Measurements from ENCODE around the gene ZNF226.
A peak's percentile ranks its signal among the peaks of the same experiment; 100 is the strongest.
"Not testable (repeated sequence)": the region's sequence is repeated elsewhere in the genome, so short reads cannot be mapped to it uniquely, and the experiment has no call there.

The ZNF226 gene

DNA sequence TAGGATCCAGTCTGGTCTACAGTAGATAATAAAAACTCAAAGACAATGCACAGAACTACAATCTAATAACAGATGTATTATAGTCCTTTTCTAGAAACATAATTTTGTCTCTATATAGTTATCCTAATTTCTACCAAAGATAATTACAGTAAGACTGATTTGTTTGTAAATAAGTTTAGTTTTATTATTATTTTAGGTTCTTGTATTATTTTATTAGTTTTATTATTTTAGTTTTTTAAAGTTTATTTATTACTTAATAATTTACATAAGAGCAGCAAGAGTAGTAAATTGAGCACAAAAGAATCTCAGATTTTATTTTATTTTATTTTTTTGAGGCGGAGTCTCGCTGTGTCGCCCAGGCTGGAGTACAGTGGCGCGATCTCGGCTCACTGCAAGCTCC lies 25.1 kb downstream of the ZNF226 start:
- TF ChIP-seq, protein P1, sequence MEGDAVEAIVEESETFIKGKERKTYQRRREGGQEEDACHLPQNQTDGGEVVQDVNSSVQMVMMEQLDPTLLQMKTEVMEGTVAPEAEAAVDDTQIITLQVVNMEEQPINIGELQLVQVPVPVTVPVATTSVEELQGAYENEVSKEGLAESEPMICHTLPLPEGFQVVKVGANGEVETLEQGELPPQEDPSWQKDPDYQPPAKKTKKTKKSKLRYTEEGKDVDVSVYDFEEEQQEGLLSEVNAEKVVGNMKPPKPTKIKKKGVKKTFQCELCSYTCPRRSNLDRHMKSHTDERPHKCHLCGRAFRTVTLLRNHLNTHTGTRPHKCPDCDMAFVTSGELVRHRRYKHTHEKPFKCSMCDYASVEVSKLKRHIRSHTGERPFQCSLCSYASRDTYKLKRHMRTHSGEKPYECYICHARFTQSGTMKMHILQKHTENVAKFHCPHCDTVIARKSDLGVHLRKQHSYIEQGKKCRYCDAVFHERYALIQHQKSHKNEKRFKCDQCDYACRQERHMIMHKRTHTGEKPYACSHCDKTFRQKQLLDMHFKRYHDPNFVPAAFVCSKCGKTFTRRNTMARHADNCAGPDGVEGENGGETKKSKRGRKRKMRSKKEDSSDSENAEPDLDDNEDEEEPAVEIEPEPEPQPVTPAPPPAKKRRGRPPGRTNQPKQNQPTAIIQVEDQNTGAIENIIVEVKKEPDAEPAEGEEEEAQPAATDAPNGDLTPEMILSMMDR (IDR thresholded peaks at IDR 0.05; ENCODE audit: low read depth, low read length), result no peak
- DNase-seq (ENCODE audit: low read depth in 2 of 2), result no peak
- H3K4me3 ChIP-seq (replicated peaks in 1 of 2; ENCODE audit: low read depth in 2 of 2, low read length in 2 of 2), result no peak overlapping the region

DNA sequence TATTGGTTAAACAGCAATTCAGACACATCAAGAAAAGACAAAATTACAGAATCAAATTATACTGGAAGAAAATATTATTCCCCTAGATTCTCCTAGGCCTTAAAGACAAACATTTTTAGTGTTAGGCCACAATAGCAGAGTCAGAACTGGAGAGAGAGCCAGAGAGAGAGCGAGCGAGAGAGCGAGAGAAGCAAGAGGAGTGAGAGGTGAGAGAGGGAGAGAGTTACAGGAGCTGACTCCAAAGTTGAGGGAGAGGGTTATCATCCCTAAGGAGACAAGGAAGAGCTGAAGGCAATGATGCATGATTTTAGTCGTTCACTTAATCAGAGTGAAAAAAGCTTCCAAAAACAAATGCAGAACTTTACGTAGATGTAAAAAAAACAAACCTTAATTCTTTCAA lies 27.2 kb downstream of the ZNF226 start:
- no peak for DNase-seq (ENCODE audit: low read depth in 2 of 2)
- no peak overlapping the region for H3K4me3 ChIP-seq (replicated peaks in 1 of 2; ENCODE audit: low read depth in 2 of 2, low read length in 2 of 2)
- TF ChIP-seq, protein P1 (IDR thresholded peaks at IDR 0.05; ENCODE audit: low read depth, low read length), result no peak

DNA sequence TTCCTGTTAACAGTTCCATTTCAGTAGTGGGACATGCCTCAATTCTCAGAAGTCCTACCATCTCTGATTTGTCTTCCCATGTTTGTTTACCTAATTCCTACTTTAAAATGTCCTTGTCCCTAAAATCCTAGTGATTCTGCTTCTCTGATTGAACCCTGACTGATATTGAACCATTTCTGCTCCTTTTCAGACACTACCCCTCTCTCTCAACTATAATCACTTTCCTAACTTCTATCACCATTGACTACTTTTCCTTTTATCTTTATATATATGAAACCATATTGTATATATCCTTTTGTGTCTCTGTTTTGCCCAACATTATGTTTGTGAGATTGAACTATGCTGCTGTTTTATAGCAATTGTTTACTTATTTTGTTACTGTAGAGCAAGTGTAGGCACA lies 31.9 kb downstream of the ZNF226 start:
- TF ChIP-seq, protein P1 (IDR thresholded peaks at IDR 0.05; ENCODE audit: low read depth, low read length), result no peak
- no peak for DNase-seq (ENCODE audit: low read depth in 2 of 2)
- H3K4me3 ChIP-seq (replicated peaks in 1 of 2; ENCODE audit: low read depth in 2 of 2, low read length in 2 of 2), result no peak overlapping the region

DNA sequence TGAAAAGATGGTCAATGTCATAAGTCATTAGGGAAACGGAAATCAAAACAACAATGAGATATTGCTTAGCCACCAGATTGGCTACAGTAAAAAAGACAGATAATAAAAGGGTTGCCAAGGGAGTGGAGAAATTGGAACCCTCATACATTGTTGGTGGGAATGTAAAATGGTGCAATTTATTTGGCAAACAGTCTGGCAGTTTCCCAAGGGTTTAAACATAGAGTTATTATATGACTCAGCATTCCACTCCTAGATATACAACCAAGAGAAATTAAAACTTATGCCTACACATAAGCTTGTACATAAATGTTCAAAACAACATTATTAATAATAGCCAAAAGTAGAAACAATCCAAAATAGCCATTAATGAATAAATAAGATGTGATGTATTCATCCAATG lies 37.6 kb downstream of the ZNF226 start:
- peak; percentile 79 to 84 for DNase-seq (ENCODE audit: low read depth in 2 of 2)
- H3K4me3 ChIP-seq (replicated peaks in 1 of 2; ENCODE audit: low read depth in 2 of 2, low read length in 2 of 2), result no peak overlapping the region
- TF ChIP-seq, protein P1 (IDR thresholded peaks at IDR 0.05; ENCODE audit: low read depth, low read length), result no peak

DNA sequence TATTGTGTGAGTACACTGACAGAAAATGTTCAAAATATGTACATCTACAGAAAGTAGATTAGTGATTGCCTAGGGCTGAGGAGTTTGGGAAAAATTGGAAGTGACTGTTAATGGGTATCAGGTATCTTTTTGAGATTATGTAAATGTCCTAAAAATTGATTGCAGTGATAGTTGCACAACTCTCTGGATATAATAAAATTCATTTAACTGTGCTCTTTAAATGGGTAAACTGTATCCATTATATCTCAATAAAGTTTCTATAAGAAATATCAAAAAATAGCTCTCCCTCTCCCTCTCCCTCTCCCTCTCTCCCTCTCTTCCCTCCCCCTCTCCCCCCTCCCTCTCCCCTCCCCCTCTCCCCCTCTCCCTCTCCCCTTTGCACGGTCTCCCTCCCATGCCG lies 38.1 kb downstream of the ZNF226 start:
- TF ChIP-seq, protein P1 (IDR thresholded peaks at IDR 0.05; ENCODE audit: low read depth, low read length), result no peak
- no peak for DNase-seq (ENCODE audit: low read depth in 2 of 2)
- no peak overlapping the region for H3K4me3 ChIP-seq (replicated peaks in 1 of 2; ENCODE audit: low read depth in 2 of 2, low read length in 2 of 2)

DNA sequence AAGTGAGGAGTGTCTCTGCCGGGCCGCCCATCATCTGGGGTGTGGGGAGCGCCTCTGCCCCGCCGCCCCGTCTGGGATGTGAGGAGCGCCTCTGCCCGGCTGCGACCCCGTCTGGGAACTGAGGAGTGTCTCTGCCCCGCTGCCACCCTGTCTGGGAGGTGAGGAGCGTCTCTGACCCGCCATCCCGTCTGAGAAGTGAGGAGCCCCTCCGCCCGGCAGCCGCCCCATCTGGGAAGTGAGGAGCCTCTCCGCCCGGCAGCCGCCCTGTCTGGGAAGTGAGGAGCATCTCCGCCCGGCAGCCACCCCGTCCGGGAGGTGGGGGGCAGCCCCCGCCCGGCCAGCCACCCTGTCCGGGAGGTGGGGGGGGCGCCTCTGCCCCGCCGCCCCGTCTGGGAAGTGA lies 39.0 kb downstream of the ZNF226 start:
- not testable (repeated sequence) for H3K4me3 ChIP-seq (replicated peaks in 1 of 2; ENCODE audit: low read depth in 2 of 2, low read length in 2 of 2); DNase-seq (ENCODE audit: low read depth in 2 of 2)

DNA sequence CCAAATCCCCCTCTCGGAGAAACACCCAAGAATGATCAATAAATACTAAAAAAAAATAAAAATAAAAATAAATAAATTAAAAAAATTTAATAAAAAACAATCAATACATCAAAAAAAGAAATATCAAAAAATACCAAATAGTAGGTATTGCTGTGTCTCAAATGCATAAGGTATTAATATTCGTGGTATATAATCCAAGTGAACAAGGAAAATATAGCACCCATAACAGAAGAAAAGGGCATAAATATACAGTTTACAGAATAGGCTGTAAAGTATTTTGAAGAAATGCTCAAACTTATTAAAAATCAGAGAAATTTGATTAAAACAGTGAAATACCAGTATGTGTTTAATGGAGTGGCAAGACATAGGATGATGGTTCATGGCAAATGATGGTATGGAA lies 39.9 kb downstream of the ZNF226 start:
- TF ChIP-seq, protein P1 (IDR thresholded peaks at IDR 0.05; ENCODE audit: low read depth, low read length), result no peak
- no peak for DNase-seq (ENCODE audit: low read depth in 2 of 2)
- H3K4me3 ChIP-seq (replicated peaks in 1 of 2; ENCODE audit: low read depth in 2 of 2, low read length in 2 of 2), result no peak overlapping the region
